Gastrocnemius medialis (tissue), 4 donors: ENCODE results near the gene TMCO6. TPM values are rescaled to one million over a fixed set of nuclear protein-coding genes. Genes with fewer than 3 reads are reported as not detected.

Experiments
- ATAC-seq, 2 donors: fragments of 150-250 bp; one replicate each; pipeline ENCODE4 v1.9.1; 2016
- DNase-seq, 2 donors: peaks; one replicate each; pipeline ENCODE4 v3.0.0-alpha.2; 2019
- H3K27ac ChIP-seq, 4 donors: fragments of 200-600 bp; sonication (generic); 1 replicate in 1 of 4; 2 replicates in 3 of 4; pipeline ENCODE4 v1.5.1; 2016 to 2018; ENCODE audit warnings: mild to moderate bottlenecking in 2 of 4, moderate library complexity in 1 of 4
- H3K27me3 ChIP-seq, 3 donors: fragments of 200-600 bp; sonication (generic) in 2 of 3; 1 replicate in 1 of 3; 2 replicates in 2 of 3; pipeline versions ENCODE4 v1.5.1 to v1.6.0; 2016 to 2019; ENCODE audit warnings: mild to moderate bottlenecking in 1 of 3, moderate library complexity in 1 of 3
- H3K36me3 ChIP-seq, 2 donors: fragments of 200-600 bp; sonication (generic) in 1 of 2; one replicate each; pipeline ENCODE4 v1.5.1; 2017 to 2018
- H3K4me1 ChIP-seq, 2 donors: fragments of 200-600 bp; sonication (generic) in 1 of 2; one replicate each; pipeline ENCODE4 v1.5.1; 2016 to 2017; ENCODE audit warnings: mild to moderate bottlenecking in 2 of 2
- H3K4me3 ChIP-seq, 4 donors: fragments of 200-600 bp; sonication (generic) in 3 of 4; 1 replicate in 1 of 4; 2 replicates in 3 of 4; pipeline ENCODE4 v1.5.1; 2016 to 2019; ENCODE audit warnings: mild to moderate bottlenecking in 2 of 4
- H3K9me3 ChIP-seq, 3 donors: fragments of 200-600 bp; sonication (generic) in 2 of 3; 1 replicate in 1 of 3; 2 replicates in 2 of 3; pipeline ENCODE4 v1.5.1; 2016 to 2019
- POLR2A ChIP-seq, 2 donors: fragments of 450-650 bp; IDR thresholded peaks; one replicate each; pipeline ENCODE4 v1.6.1; 2017; ENCODE audit warnings: antibody characterized with exemption in 2 of 2, mild to moderate bottlenecking in 2 of 2, moderate library complexity in 2 of 2
- in situ Hi-C, 4 donors: fragments of 200-750 bp; cut with MboI; loops; one replicate each; pipeline versions ENCODE4 v1.15.0 to v1.8.0; 2017; ENCODE audit warnings: low sequenced_read_pairs in 4 of 4
- intact Hi-C: fragments of 100-400 bp; cut with DNase I; formaldehyde crosslinking; loops from one replicate; pipeline ENCODE4 v1.15.1; 2023; ENCODE audit warnings: low total_unique reads
- total RNA-seq, 4 donors: library from RNA; depleted of rRNA; stranded (reverse); fragments of >200 nt; gene quantifications; one replicate each; pipeline versions ENCODE4 v1.1.0 to v1.2.3, GENCODE V29; 2016
- TF ChIP-seq, protein P1 (sequence below), 5 experiments: fragments of 450-650 bp in 3 of 5; fragments of 200-600 bp in 2 of 5; sonication (generic) in 2 of 5; IDR thresholded peaks in 4 of 5; conservative IDR thresholded peaks in 1 of 5; 1 replicate in 4 of 5; 2 replicates in 1 of 5; pipeline ENCODE4 v1.5.1; 2016 to 2019; ENCODE audit warnings: antibody characterized with exemption in 5 of 5, mild to moderate bottlenecking in 3 of 5, moderate library complexity in 3 of 5

Gene TMCO6
- total RNA-seq, 4 donors from 2014 or later, result 5.1 to 15.4 (median 9.5) TPM

DNA sequence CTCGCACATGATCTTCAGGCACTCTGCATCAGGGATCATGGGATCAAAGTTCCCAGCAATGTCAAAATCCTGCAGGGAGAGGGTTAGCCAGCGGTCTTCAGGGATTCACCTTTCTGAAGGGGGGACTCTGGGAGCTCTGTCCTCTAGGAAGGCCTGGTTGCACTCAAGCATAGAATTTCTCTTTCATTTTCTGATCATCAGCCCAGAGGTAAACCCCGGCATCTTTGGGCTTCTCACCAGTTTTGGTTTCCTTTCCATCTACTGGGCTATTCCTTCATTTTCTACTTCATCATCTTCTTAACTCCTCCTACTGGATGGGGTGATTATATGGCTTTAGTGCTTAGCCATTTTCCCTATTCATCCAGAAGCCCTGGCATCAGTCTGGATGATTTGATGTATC, 38.7 kb downstream of the TMCO6 start:
- H3K4me3 ChIP-seq, result no peak overlapping the region
- H3K9me3 ChIP-seq, result no peaks in the 10 kb centered on the region
- in situ Hi-C loops (no loop called here), intact Hi-C loops (no loop called here)
- no peaks in the 10 kb centered on the region for H3K4me1 ChIP-seq
- ATAC-seq (no peak), DNase-seq (no peak)
- H3K27ac ChIP-seq, result no peak overlapping the region
- TF ChIP-seq, protein P1, sequence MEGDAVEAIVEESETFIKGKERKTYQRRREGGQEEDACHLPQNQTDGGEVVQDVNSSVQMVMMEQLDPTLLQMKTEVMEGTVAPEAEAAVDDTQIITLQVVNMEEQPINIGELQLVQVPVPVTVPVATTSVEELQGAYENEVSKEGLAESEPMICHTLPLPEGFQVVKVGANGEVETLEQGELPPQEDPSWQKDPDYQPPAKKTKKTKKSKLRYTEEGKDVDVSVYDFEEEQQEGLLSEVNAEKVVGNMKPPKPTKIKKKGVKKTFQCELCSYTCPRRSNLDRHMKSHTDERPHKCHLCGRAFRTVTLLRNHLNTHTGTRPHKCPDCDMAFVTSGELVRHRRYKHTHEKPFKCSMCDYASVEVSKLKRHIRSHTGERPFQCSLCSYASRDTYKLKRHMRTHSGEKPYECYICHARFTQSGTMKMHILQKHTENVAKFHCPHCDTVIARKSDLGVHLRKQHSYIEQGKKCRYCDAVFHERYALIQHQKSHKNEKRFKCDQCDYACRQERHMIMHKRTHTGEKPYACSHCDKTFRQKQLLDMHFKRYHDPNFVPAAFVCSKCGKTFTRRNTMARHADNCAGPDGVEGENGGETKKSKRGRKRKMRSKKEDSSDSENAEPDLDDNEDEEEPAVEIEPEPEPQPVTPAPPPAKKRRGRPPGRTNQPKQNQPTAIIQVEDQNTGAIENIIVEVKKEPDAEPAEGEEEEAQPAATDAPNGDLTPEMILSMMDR (IDR thresholded peaks at IDR 0.05 in 4 of 5, conservative IDR thresholded peaks at IDR 0.05 in 1 of 5), result no peak
- no peak for TF ChIP-seq POLR2A (IDR thresholded peaks at IDR 0.05)
- no peaks in the 10 kb centered on the region for H3K27me3 ChIP-seq
- H3K36me3 ChIP-seq, result peaks cover 2 to 79% of the 10 kb centered on the region in 2 donors

DNA sequence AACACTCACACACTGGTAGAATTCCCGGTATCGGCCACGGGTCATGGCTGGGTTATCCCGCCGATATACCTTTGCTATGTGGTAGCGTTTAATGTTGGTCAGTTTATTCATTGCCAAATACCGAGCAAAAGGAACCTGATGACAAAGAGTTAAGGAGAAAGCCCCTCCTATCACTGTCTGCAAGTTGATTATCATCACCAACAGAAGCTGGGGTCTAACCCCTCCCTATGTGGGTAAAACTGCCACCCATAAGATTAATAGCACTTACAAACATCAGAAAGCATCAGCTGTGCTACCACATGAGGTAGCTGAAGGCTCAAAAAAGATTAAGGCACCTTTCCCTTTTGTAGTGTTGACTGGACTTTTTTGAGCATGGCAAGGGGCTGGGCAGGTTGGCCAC, 39.7 kb downstream of the TMCO6 start:
- Histone ChIP-seq H3K4me3 (no peak overlapping the region), H3K27ac (no peak overlapping the region), H3K4me1 (no peaks in the 10 kb centered on the region), H3K27me3 (no peaks in the 10 kb centered on the region), H3K9me3 (no peaks in the 10 kb centered on the region), H3K36me3 (peaks cover 2 to 78% of the 10 kb centered on the region in 2 donors)
- in situ Hi-C loops (no loop called here), intact Hi-C loops (no loop called here)
- ATAC-seq (no peak), DNase-seq (no peak)
- TF ChIP-seq POLR2A (IDR thresholded peaks at IDR 0.05), result no peak
- TF ChIP-seq, protein P1 (IDR thresholded peaks at IDR 0.05 in 4 of 5, conservative IDR thresholded peaks at IDR 0.05 in 1 of 5), result no peak

DNA sequence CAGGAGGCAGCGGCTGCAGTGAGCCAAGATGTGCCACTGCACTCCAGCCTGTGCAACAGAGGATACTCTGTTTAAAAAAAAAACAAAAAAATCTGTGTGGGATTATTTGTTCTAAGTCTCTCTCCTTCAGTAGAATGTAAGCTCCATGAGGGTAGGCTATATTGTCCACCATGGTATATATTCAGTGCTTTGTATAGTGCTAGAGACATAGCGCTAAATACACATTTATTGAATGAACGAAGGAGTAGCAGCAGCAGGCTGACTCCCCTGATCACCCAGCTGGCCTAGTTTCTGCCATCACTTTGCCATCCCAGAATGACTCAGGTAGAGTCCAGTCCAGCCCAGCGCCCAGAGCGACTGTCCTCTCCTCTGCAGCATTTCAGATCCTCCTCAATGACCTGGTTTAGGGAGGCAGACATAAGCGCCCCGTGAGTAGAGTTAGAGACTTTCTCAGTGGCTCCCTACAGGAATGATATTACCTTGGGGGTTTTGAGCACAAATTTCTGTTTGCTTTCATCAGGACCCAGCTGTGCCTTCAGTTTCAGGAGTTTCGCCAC, 51.2 kb downstream of the TMCO6 start:
- Histone ChIP-seq H3K27me3 (no peaks in the 10 kb centered on the region), H3K36me3 (peaks cover 0 to 47% of the 10 kb centered on the region in 2 donors), H3K27ac (peak overlapping the region; percentile 85 to 93 (median 90)), H3K4me1 (peaks cover 18 to 40% of the 10 kb centered on the region in 2 donors), H3K4me3 (peak overlapping the region; percentile 88 to 96 (median 90)), H3K9me3 (no peaks in the 10 kb centered on the region)
- intact Hi-C loops, result loop anchor here (2.0 to 5.0 kb wide), 2 partner anchors 43 to 290 kb away; partner anchors contain the start of genes ANKHD1, IK and NDUFA2
- ATAC-seq, result no peak
- DNase-seq, result no peak
- TF ChIP-seq POLR2A (IDR thresholded peaks at IDR 0.05), result no peak
- TF ChIP-seq, protein P1 (IDR thresholded peaks at IDR 0.05 in 4 of 5, conservative IDR thresholded peaks at IDR 0.05 in 1 of 5), result no peak
- in situ Hi-C loops, result no loop called here

DNA sequence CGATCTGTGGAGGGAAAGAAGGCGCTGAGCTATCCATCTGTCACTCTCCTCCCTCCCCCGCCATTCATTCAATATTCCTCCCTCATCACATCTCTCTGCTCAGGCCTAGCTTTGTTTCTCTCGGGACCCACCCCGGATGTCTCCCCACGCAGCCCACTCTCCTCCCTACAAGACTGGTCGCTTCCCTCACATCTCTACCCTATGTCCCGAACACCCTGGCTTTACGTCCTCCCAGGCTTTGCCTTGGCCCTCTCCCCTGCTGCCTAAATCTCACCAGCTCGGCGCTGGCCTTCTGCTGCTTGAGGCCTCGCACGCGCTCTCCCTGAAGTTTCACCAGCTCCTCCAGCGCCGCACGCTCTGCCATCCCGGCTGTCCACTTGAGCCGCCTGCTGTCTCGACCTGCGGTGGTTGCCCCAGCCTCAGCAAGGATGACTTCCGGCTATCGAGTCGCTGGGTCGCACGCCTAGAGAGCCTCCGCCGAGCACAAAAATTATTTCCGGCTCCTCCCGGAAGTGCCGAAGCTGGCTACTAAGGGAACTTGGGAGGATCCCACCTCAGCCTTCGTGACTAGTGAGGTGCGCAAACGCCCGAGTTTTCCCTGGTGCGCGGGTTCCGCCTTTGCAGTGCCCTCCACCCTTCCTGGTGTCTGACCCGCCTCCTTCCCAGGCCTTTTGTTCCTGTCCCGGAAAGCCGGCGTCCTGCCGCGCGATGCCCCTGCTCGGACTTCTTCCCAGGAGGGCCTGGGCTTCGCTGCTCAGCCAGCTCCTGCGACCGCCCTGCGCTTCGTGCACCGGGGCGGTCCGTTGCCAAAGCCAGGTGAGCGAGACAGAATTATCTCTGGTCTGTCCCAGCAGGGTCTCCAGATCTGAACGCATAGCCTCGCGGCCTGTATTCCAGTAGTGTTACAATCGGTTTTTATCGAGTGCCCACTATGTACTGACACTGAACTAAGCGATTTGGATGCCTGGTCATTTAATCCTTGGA, 52.0 kb downstream of the TMCO6 start, which contains the start of the genes HARS1 and HARS2:
HARS1 (minus strand) TSS at position 430 of the 984 bp plus-strand sequence; CDS start at position 364, 66 bp downstream.
HARS2 (plus strand) TSS at position 515 of the 984 bp plus-strand sequence; CDS start at position 709, 194 bp downstream.
- peak; percentile 97 to 98 for ATAC-seq
- in situ Hi-C loops, result no loop called here
- intact Hi-C loops, result loop anchor here (1.0 to 5.0 kb wide), 4 partner anchors 27 to 290 kb away; partner anchors contain the start of genes ANKHD1, IK, NDUFA2 and WDR55
- Histone ChIP-seq H3K4me1 (peaks cover 18 to 40% of the 10 kb centered on the region in 2 donors), H3K27ac (peak within 1 kb of the TSS; percentile 85 to 93 (median 90)), H3K27me3 (no peaks in the 10 kb centered on the region), H3K36me3 (peaks cover 3 to 52% of the 10 kb centered on the region in 2 donors), H3K4me3 (peak within 1 kb of the TSS; percentile 88 to 96 (median 90)), H3K9me3 (no peaks in the 10 kb centered on the region)
- TF ChIP-seq, protein P1 (IDR thresholded peaks at IDR 0.05 in 4 of 5, conservative IDR thresholded peaks at IDR 0.05 in 1 of 5), result no peak
- TF ChIP-seq POLR2A (IDR thresholded peaks at IDR 0.05), result peak; percentile 38 to 78
- DNase-seq, result peak; percentile 87 to 90
